Measurements from ENCODE around the gene PARD3.

The PARD3 gene

GRCh38 chr10:34382626-34383025 is 432.5 kb downstream of the PARD3 start:
- TF ChIP-seq CTCF (IDR thresholded peaks at IDR 0.05; ENCODE audit: low read depth, low read length, missing control alignments): no peak
- DNase-seq (ENCODE audit: low read depth): no peak
- H3K4me3 ChIP-seq (ENCODE audit: low read depth, low read length): no peak overlapping the region

GRCh38 chr10:34380856-34381255 is 434.2 kb downstream of the PARD3 start:
- TF ChIP-seq CTCF (IDR thresholded peaks at IDR 0.05; ENCODE audit: low read depth, low read length, missing control alignments): no peak
- no peak overlapping the region for H3K4me3 ChIP-seq (ENCODE audit: low read depth, low read length)
- DNase-seq (ENCODE audit: low read depth): no peak

DNA sequence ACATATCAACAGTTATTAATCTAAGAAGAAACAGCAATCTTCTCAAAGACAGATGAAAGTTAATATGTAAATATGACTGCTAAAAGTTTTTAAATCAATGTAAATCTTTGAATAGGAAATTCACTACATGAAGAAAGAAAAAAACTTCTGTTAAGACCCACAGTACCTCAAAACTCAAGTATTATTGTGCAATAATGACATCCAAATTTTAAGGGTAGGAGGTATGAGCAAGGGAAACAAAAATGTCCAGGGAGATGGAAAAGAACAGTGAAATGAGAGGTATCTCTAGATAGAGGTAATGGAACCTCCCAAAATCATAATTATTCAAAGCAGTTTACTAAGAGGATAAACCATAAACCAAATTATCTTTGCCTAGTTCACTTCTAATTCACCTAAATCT is 436.8 kb downstream of the PARD3 start:
- TF ChIP-seq CTCF (IDR thresholded peaks at IDR 0.05; ENCODE audit: low read depth, low read length, missing control alignments): no peak
- H3K4me3 ChIP-seq (ENCODE audit: low read depth, low read length): no peak overlapping the region
- no peak for DNase-seq (ENCODE audit: low read depth)

- no peak for TF ChIP-seq CTCF (IDR thresholded peaks at IDR 0.05; ENCODE audit: low read depth, low read length, missing control alignments)
- H3K4me3 ChIP-seq (ENCODE audit: low read depth, low read length): no peak overlapping the region
- no peak for DNase-seq (ENCODE audit: low read depth)
Measured at GRCh38 chr10:34377833-34378232, 437.3 kb downstream of the PARD3 start.

DNA sequence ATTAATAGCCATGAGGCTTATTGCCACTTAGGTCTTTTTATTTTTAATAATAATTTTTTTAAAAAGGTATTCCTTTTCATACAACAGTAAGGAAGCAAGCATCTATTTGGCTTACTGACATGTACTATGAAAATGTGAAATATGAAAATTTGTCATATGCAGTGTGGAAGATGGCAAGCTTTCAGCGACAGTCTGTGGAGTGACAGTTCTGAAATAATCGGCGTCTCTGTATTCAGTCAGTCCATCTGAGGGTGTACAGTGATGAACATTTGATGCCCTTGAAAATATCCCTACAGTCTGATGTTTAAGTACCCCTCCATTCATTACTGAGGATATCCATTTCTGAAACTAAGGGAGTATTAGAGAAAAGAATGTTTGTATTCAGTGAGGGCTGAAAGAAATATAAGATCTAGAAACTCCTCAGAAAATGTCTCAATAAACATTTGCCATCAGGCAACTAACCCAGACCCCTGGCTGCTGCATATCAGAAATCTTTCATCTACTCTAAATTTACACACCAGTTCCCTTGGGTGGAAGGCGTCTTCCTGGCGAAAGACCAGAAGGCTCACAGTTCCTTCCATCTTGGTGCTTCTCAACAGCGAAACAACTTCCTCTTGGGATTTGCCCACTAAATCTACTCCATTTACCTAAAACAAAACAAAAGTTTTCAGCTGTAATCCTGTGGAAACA is 440.6 kb downstream of the PARD3 start:
- no peak for TF ChIP-seq CTCF (IDR thresholded peaks at IDR 0.05; ENCODE audit: low read depth, low read length, missing control alignments)
- H3K4me3 ChIP-seq (ENCODE audit: low read depth, low read length): no peak overlapping the region
- DNase-seq (ENCODE audit: low read depth): no peak

DNA sequence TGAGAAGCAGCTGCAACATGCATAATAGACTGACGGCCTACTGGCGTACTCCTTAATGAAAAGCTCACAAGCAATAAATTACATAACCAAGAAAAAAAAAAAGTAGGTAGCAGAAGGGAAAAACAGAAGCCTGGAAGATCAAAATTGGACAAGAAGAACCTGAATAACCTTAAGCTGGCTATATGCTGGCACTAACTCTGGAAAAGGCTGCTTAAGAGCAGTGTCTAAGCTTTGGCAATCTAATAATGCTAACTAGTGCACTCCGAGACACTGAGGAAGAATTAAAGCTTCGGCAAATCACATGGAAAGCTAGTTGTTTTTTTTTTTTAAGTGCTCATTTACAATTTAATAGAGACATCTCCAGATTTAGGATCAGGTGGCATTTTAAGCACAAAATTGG is 441.9 kb downstream of the PARD3 start:
- H3K4me3 ChIP-seq (ENCODE audit: low read depth, low read length): no peak overlapping the region
- TF ChIP-seq CTCF (IDR thresholded peaks at IDR 0.05; ENCODE audit: low read depth, low read length, missing control alignments): no peak
- DNase-seq (ENCODE audit: low read depth): no peak

DNA sequence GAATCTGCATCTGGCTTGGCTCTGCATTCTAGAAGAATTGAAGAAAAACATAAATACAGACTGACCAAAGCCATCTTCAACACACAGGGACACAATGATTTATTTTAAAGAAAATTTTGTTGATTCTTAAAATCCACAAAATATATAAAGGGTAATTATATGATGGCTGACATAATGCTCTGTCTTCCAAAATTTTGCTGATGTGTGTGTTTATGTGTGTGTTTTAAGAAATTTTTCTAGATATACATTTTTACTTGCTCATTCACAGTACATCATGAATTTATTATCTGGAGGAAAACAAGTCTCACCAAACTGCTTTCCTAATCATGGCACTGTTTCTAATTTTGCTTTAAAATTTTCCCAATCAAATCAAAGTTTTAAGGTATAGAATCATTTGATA is 442.6 kb downstream of the PARD3 start:
- no peak overlapping the region for H3K4me3 ChIP-seq (ENCODE audit: low read depth, low read length)
- no peak for TF ChIP-seq CTCF (IDR thresholded peaks at IDR 0.05; ENCODE audit: low read depth, low read length, missing control alignments)
- DNase-seq (ENCODE audit: low read depth): no peak

All from GM12864 (cell line).